Naive B cell (primary cell): ENCODE results near the gene IFT27. TPM values are rescaled to one million over a fixed set of nuclear protein-coding genes. Genes with fewer than 3 reads are reported as not detected.

Source experiments
- ATAC-seq, 2 donors: fragments of 150-1000 bp; cut with Tn5 transposase; 2 replicates each; pipeline ENCODE4 v1.10.0; 2021; ENCODE audit warnings: low read depth in 2 of 2, mild to moderate bottlenecking in 2 of 2, moderate library complexity in 2 of 2
- DNase-seq: peaks from one replicate; pipeline ENCODE4 v3.0.0; 2022
- H3K27ac Mint-ChIP-seq, 6 donors: one replicate each; pipeline ENCODE4 v1.8.0; 2020 to 2022; ENCODE audit warnings: mild to moderate bottlenecking in 6 of 6, mixed read lengths in 6 of 6, moderate library complexity in 5 of 6, inconsistent platforms in 2 of 6
- H3K27me3 Mint-ChIP-seq, 3 donors: one replicate each; pipeline ENCODE4 v1.8.0; 2021 to 2022; ENCODE audit warnings: mixed read lengths in 3 of 3, mild to moderate bottlenecking in 1 of 3
- H3K36me3 Mint-ChIP-seq, 2 donors: one replicate each; pipeline ENCODE4 v1.8.0; 2020 to 2022; ENCODE audit warnings: mixed read lengths in 2 of 2, inconsistent platforms in 1 of 2, mild to moderate bottlenecking in 1 of 2
- H3K4me1 Mint-ChIP-seq, 3 donors: one replicate each; pipeline ENCODE4 v1.8.0; 2020 to 2022; ENCODE audit warnings: mixed read lengths in 3 of 3, inconsistent platforms in 1 of 3, mild to moderate bottlenecking in 1 of 3, moderate library complexity in 1 of 3
- H3K4me3 Mint-ChIP-seq, 8 donors: one replicate each; pipeline ENCODE4 v1.8.0; 2020 to 2022; ENCODE audit warnings: mild to moderate bottlenecking in 8 of 8, mixed read lengths in 8 of 8, moderate library complexity in 8 of 8, inconsistent platforms in 2 of 8
- H3K9me3 Mint-ChIP-seq, 7 donors: one replicate each; pipeline ENCODE4 v1.8.0; 2020 to 2022; ENCODE audit warnings: mixed read lengths in 7 of 7, mild to moderate bottlenecking in 5 of 7, inconsistent platforms in 2 of 7, moderate library complexity in 1 of 7
- polyA plus RNA-seq, 6 donors: library from polyadenylated mRNA; unstranded; fragments of 300-500 nt; fragmentation: Illumina TruSeq; gene quantifications; one replicate each; pipeline ENCODE4 v1.2.3, GENCODE V29; 2021; ENCODE audit warnings: low read depth in 6 of 6

The IFT27 gene, protein sequence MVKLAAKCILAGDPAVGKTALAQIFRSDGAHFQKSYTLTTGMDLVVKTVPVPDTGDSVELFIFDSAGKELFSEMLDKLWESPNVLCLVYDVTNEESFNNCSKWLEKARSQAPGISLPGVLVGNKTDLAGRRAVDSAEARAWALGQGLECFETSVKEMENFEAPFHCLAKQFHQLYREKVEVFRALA
- polyA plus RNA-seq, result 10 to 100 TPM in 5 of 6 donors, 1 to 10 TPM in 1; 7.2 to 15.9 (median 11.6) TPM

DNA sequence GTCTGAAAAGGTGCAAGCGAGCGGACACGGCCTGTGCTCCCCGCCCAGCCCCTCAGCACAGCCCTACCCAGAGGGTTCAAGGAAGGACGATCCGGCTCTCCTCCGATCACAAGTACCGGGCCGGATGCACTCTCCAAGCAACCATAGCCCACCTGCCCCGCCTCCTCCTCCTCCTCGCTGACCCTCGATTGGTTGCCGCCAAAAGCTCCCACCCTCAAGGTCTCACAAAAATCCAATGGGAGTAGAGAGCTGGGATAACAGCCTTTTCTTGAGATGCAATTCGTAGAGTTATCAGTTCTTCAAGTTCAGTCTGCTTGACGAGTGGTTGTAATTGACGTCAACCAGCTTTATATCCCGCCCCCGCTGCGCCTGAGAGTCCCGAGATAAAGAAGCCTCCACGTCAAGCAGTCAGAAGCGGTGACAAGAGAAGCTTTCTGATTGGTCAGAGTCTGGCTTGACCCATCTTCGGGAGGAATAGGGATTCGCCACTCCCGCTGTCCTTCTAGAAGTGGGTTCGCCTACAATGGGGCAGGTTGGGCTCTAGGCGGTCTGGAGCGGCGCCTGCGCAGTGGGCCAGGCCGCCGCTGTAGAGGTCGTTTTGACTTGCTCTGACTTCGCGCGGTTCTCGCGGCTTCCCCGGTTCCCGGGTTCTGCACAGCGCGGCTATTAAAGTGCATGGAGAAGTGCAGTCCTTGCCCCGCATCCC is at the start of gene IFT27:
Gene IFT27 (minus strand): TSS at position 156 of the 706 bp plus-strand sequence. CDS start 412 bp downstream, outside the sequence.
- H3K27ac Mint-ChIP-seq, result peak within 1 kb of the TSS; percentile 96 to 99 (median 98)
- H3K36me3 Mint-ChIP-seq, result peaks cover 0 to 11% of the 10 kb centered on the region in 2 donors
- peak within 1 kb of the TSS; percentile 88 to 96 (median 94) for H3K4me3 Mint-ChIP-seq
- H3K4me1 Mint-ChIP-seq, result peaks cover 18 to 25% (median 18%) of the 10 kb centered on the region in 3 donors
- peaks cover 0 to 1% (median 0%) of the 10 kb centered on the region in 7 donors for H3K9me3 Mint-ChIP-seq
- ATAC-seq (peak; percentile 85 to 86), DNase-seq (peak; percentile 98)
- peaks cover 0 to 1% (median 0%) of the 10 kb centered on the region in 3 donors for H3K27me3 Mint-ChIP-seq

DNA sequence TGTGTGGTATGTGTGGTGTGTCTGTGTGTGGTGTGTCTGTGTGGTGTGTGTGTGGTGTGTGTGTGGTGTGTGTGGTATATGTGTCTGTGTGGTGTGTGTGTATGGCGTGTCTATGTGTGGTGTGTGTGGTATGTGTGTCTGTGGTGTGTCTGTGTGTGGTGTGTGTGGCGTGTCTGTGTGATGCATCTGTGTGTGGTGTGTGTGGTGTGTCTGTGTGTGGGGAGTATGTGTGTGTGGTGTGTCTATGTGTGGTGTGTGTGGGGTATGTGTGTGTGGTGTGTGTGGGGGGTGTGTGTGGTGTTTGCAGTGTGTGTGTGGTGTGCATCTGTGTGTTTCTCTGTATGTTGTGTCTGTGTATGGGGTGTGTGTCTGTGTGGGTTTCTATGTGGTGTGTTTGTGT is 48.7 kb upstream of the IFT27 start:
- peak overlapping the region in 1 of 8 donors; percentile 79 for H3K4me3 Mint-ChIP-seq
- peaks cover 55 to 83% (median 65%) of the 10 kb centered on the region in 3 donors for H3K27me3 Mint-ChIP-seq
- H3K4me1 Mint-ChIP-seq, result peaks cover 0 to 11% (median 0%) of the 10 kb centered on the region in 3 donors
- H3K36me3 Mint-ChIP-seq, result peaks cover 0 to 7% of the 10 kb centered on the region in 2 donors
- no peak for DNase-seq
- no peaks in the 10 kb centered on the region for H3K9me3 Mint-ChIP-seq
- ATAC-seq, result no peak
- peak overlapping the region in 1 of 6 donors; percentile 77 for H3K27ac Mint-ChIP-seq

DNA sequence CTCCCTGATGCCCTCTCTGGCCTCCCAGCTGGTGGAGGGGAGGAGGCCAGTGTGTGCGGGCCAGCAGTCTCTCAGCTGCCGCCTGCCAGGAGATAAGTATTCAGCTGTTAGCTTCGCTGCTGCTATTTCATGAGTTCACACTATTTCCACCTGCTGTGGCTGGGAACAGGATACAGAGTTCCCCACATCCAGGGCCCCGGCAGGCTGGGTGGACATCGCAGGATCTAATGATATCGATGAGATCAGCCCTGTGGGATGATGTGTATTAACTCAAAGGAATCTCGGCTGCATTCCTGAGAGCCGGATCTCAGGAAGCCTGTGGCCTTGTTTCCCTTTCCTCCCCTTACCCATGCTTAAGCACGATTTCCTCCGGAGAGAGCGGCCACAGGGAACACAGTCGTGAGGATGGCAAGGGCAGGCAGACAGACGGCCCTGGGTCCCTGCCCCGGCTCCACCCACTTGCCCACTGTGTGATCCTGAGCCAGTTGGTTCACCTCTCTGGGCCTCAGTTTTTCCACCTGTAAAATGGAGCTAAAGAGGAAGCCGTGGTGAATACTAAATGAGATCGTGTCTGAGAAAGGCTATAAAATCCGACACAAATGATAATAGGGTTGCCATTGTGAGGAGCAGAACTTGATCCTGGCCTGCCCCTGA is 47.4 kb upstream of the IFT27 start:
- DNase-seq, result no peak
- no peak for ATAC-seq
- Mint-ChIP-seq H3K4me1 (peaks cover 0 to 11% (median 0%) of the 10 kb centered on the region in 3 donors), H3K36me3 (peaks cover 0 to 7% of the 10 kb centered on the region in 2 donors), H3K4me3 (no peak overlapping the region), H3K9me3 (no peaks in the 10 kb centered on the region), H3K27ac (no peak overlapping the region), H3K27me3 (peaks cover 54 to 83% (median 65%) of the 10 kb centered on the region in 3 donors)

DNA sequence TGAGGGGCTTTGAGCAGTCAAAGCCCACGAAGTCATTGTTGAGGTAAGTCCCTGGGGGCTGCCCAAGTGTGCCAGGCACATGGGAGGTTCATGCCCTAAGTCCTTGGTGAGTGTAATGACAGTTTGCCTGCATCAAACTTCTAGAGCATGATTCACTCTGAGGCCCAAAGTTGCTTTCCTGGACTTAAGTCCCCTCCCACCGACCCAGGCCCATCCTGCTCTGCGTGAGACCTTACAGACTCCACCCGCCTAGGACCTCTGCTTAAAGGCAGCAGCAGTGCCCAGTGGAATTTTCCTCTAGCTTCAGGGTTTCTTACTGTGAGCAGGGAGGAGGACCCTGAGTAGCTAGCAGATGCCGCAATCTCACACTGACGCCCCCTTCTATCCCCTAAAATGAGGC is 46.7 kb upstream of the IFT27 start:
- H3K4me3 Mint-ChIP-seq, result no peak overlapping the region
- H3K36me3 Mint-ChIP-seq, result peaks cover 0 to 7% of the 10 kb centered on the region in 2 donors

DNA sequence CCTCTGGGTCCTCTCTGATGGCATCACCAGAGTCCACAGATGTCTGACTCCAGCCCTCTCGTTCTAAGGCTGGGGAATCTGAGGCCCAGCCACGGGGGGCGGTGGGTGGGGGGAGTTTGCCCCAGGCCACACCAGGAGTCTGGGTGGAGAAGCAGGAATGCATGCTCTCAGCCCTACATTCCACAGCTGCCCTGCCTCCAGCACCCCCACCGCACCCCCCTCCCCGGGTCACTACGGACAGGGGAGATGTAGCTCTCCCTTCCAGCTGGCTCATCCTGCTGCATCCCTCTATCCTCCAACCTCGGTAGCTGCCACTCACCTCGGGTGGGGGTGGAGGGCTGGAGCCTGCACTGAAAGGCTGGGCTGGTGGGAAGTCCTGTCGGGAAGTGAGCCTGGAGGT is 43.2 kb upstream of the IFT27 start:
- H3K4me3 Mint-ChIP-seq, result no peak overlapping the region
- peaks cover 0 to 5% (median 0%) of the 10 kb centered on the region in 7 donors for H3K9me3 Mint-ChIP-seq
- peaks cover 0 to 14% (median 5%) of the 10 kb centered on the region in 3 donors for H3K4me1 Mint-ChIP-seq
- H3K36me3 Mint-ChIP-seq, result no peaks in the 10 kb centered on the region
- H3K27ac Mint-ChIP-seq, result no peak overlapping the region
- no peak for ATAC-seq
- H3K27me3 Mint-ChIP-seq, result peaks cover 43 to 78% (median 77%) of the 10 kb centered on the region in 3 donors
- DNase-seq, result no peak

More for the DNA sequence above, 46.7 kb upstream of the IFT27 start:
- peaks cover 52 to 83% (median 65%) of the 10 kb centered on the region in 3 donors for H3K27me3 Mint-ChIP-seq
- H3K9me3 Mint-ChIP-seq, result peaks cover 0 to 4% (median 0%) of the 10 kb centered on the region in 7 donors
- no peak for DNase-seq
- no peak for ATAC-seq
- H3K4me1 Mint-ChIP-seq, result peaks cover 0 to 13% (median 3%) of the 10 kb centered on the region in 3 donors
- H3K27ac Mint-ChIP-seq, result no peak overlapping the region

DNA sequence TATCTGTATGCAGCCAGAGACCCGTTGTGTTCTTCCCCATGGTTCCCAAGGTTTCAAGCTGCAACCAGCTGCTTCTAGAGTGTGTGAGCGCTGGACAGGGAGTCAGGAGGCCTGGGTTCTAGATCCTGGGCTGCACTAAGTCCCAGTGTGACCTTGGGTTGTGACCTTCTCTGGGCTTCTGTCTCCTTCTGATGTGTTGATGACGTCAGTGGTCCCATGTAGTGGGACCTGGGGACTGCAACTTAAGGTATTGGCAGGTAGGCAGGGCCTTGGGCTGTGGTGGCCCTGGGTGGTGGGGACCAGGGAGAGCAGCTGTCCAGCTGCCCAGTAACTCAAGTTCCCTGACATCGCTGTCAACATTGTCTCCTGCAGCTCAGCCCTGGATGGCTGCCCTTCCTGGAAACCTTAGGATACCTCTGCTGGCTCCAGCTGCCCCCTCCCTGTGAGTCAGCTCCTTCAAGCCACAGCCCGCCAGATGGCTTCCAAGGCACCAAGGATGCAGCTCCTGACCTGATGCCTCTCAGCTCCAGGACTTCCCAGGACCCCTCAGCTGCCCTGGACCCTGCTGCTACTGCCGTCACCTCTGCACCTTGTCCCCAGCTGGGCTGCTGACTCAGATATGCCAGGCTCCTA is 42.2 kb upstream of the IFT27 start:
- DNase-seq, result no peak
- peaks cover 52 to 79% (median 77%) of the 10 kb centered on the region in 3 donors for H3K27me3 Mint-ChIP-seq

DNA sequence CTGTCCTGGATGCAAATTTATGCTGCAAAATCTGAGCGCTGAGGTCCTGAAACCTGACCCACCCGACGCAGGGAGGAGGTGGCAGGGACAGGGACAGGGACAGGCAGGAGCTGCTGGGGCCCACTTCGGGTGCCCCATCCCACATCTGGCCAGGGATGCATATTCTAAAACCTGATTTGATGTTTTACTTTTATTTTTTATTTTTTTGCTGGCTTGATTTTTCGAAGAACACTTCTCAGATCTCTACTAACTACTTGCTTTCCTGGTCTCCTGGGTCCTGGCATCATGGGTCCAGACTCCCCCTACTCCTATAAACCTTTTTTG is 41.6 kb upstream of the IFT27 start:
- DNase-seq (no peak), ATAC-seq (no peak)
- Mint-ChIP-seq H3K4me3 (peak overlapping the region in 2 of 8 donors; percentile 10 to 49), H3K27me3 (peaks cover 58 to 83% (median 83%) of the 10 kb centered on the region in 3 donors), H3K9me3 (peaks cover 0 to 5% (median 0%) of the 10 kb centered on the region in 7 donors), H3K4me1 (peaks cover 0 to 14% (median 5%) of the 10 kb centered on the region in 3 donors), H3K36me3 (no peaks in the 10 kb centered on the region), H3K27ac (no peak overlapping the region)

More for the DNA sequence above, 42.2 kb upstream of the IFT27 start:
- Mint-ChIP-seq H3K27ac (no peak overlapping the region), H3K36me3 (no peaks in the 10 kb centered on the region), H3K4me1 (peaks cover 0 to 14% (median 5%) of the 10 kb centered on the region in 3 donors), H3K4me3 (no peak overlapping the region), H3K9me3 (peaks cover 0 to 5% (median 0%) of the 10 kb centered on the region in 7 donors)
- no peak for ATAC-seq

DNA sequence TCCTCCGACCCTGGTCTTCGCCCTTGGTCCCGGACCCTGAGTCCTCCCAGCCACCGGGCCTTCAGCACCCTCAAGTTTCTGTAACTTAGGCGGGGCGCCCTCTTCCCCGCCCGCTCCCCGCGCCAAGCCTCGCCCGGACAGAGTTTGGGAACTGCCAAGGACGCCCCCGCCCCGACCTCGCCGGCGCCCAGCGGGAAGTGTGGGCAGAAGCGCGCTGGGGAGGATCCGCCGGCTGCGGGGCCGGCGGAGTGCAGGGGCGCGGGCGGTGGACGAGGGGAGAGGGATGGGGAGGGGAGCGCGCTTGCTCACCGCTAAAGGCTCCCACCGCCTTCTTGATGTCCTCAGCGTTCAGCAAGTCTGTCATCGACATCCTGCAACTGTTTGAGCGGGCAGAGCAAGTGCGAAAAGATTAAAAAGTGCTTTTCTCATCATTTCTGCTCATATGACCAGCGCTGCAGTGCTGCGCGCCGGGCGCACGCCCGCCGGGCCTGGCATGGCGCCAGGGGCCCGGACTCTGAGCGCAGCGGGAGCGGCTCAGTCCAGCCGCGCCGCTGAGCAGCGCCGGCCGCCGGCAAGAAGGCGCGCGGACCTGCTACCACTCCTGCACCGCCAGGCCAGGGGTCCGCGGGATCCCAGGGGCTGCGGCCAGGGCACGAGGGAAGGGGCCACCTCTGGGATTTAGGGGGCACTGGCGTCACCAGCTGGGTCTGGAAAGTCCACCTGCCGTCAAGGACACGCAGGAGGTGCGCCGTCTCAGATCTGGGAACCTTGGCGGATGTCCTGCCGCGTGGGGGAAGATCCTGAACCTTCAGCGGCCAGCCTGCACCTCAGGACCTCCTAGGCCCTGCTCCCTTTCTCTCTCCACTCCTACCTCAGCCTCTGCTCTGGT is 41.0 kb upstream of the IFT27 start, which contains the start of gene PVALB:
Gene PVALB (minus strand): TSS at position 400 of the 889 bp plus-strand sequence. CDS start 30 bp downstream, at position 370.
- no peak for ATAC-seq
- no peaks in the 10 kb centered on the region for H3K36me3 Mint-ChIP-seq

DNA sequence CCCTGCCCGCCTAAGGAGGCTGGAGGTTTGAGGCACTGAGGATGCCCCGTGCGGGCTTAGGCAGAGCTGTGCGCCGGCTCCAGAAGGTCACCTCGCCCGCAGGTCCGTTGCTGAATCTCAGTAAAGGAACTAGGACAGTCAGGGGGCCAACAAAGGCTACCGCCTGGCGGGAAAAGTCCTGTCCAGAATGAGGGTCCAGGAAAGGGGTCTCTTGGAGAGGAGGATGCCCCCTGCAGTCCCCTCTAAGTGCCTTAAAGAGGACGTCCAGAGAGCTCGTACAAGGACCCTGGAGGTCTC is 40.4 kb upstream of the IFT27 start:
- Mint-ChIP-seq H3K27me3 (peaks cover 61 to 89% (median 82%) of the 10 kb centered on the region in 3 donors), H3K36me3 (no peaks in the 10 kb centered on the region), H3K9me3 (peaks cover 0 to 5% (median 0%) of the 10 kb centered on the region in 7 donors), H3K4me3 (no peak overlapping the region), H3K4me1 (peaks cover 0 to 14% (median 5%) of the 10 kb centered on the region in 3 donors), H3K27ac (no peak overlapping the region)
- no peak for ATAC-seq
- no peak for DNase-seq

More for the DNA sequence above, 41.0 kb upstream of the IFT27 start, which contains the start of gene PVALB:
- Mint-ChIP-seq H3K4me3 (peak within 1 kb of the TSS in 2 of 8 donors; percentile 10 to 49), H3K4me1 (peaks cover 0 to 14% (median 5%) of the 10 kb centered on the region in 3 donors), H3K27ac (no peak within 1 kb of the TSS), H3K9me3 (peaks cover 0 to 5% (median 0%) of the 10 kb centered on the region in 7 donors), H3K27me3 (peaks cover 64 to 86% (median 85%) of the 10 kb centered on the region in 3 donors)
- DNase-seq, result no peak

DNA sequence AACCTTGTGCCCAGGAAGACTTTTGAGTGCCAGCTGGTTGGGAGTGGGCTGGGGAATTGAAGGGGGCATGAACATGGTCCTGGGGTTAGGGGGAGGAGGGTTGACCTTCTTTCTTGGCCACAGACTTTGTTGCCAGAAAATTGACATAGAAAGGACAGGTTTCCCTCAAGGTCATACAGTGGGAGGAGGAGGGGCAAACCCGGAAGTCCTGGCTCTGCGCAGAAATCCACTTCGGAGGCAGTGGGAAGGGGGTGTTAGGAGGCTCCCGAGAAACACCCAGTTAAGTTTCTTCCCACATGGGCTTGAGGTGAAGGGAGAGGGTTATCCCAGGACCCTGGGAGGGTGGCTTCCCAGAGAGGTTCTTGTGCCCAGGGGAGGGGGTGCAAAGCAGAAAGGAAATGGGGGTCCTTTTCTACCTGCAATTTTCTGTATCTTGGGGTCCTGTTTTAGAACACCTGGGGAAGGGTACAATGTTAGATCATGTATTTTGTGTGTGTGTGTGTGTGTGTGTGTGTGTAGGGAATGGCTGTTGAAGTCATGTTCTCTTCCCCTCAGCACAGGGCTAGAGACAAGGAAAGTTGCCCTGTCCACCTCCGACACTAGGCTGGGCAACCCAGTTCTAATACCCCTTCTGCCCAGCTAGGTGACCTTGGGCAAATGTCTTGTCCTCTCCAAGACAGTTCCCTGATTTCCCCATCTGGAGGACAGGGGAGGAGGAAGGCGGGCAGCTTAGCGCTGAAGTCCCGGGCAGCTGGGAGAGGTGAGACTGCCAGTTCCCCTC is 39.8 kb upstream of the IFT27 start:
- no peak for DNase-seq
- H3K27me3 Mint-ChIP-seq, result peaks cover 56 to 87% (median 78%) of the 10 kb centered on the region in 3 donors

DNA sequence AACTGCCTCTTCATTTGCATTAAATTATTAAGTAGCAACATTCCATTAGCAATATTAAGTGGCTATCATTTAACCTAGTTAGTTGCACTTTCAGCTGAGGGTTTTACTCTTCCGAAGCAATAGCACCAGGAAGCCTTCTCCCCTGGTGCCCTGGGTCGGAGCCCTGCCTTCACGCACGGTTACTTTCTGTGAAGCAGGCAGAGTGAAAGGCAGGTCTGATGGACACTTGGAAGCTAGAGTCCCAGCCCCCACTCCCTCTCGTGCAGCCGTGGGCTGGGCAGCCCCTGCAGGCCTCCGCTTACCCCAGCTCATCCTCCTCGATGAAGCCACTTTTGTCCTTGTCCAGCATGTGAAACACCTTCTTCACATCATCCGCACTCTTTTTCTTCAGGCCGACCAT is 38.9 kb upstream of the IFT27 start:
- ATAC-seq (no peak), DNase-seq (no peak)
- Mint-ChIP-seq H3K27me3 (peaks cover 46 to 84% (median 74%) of the 10 kb centered on the region in 3 donors), H3K4me1 (peaks cover 0 to 9% (median 5%) of the 10 kb centered on the region in 3 donors), H3K36me3 (no peaks in the 10 kb centered on the region), H3K9me3 (peaks cover 0 to 5% (median 0%) of the 10 kb centered on the region in 7 donors), H3K4me3 (no peak overlapping the region), H3K27ac (peak overlapping the region in 1 of 6 donors; percentile 26)

More for the DNA sequence above, 39.8 kb upstream of the IFT27 start:
- Mint-ChIP-seq H3K9me3 (peaks cover 0 to 5% (median 0%) of the 10 kb centered on the region in 7 donors), H3K4me1 (peaks cover 0 to 13% (median 5%) of the 10 kb centered on the region in 3 donors), H3K27ac (no peak overlapping the region), H3K36me3 (no peaks in the 10 kb centered on the region), H3K4me3 (peak overlapping the region in 1 of 8 donors; percentile 16)
- ATAC-seq, result no peak
